Glomerular visceral epithelial cell (primary cell): Measurements from ENCODE around the gene NTNG1.
A peak's percentile ranks its signal among the peaks of the same experiment; 100 is the strongest.
"Not testable (repeated sequence)": the region's sequence is repeated elsewhere in the genome, so short reads cannot be mapped to it uniquely, and the experiment has no call there.

Source experiments
- DNase-seq: peaks from one replicate; pipeline ENCODE4 v3.0.0-alpha.2; 2016; ENCODE audit errors: extremely low spot score

Gene NTNG1

GRCh38 chr1:107140703-107141490 lies at the start of gene NTNG1:
Gene NTNG1, plus strand, starts transcription at chr1:107141039.
- peak; percentile 78 for DNase-seq

DNA sequence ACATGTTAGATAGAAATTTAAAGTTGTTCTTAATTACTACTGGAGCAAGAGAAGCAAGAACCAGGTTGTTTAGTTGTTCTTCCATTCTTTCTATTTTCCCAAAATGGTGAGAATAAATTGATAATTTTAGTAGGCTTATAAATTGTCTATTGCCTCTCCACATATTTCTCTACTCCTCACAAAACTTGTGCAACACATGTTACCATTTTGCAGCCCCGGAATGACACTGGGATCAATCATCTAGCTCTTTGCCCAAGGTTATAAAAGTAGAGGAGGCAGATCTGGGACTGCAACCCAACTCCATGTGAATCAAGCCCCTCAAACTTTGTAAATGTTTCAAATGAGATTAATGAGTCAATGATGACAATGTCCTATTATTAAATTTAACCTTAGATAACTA lies 49.4 kb upstream of the NTNG1 start:
- DNase-seq: no peak

GRCh38 chr1:107093395-107093794 lies 47.4 kb upstream of the NTNG1 start:
- DNase-seq: not testable (repeated sequence)

DNA sequence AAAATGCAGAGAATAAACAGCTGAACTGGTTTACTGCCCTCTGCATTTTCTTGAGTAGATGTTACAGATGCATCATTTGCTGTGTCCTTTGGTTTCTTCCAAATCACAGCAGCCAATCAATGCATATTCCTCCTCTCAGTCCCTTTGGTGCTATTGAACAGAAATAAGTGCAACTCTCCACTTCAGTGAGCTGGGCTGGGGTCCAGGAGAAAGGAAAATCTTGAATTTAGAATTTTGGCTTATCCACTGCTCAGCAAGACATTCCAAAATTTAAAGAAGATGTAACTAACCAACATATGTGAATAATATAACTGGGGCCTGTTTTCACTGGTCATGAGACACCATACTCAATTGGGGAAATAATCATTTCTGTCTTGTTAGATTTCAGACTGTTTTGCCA lies 45.2 kb upstream of the NTNG1 start:
- no peak for DNase-seq

DNA sequence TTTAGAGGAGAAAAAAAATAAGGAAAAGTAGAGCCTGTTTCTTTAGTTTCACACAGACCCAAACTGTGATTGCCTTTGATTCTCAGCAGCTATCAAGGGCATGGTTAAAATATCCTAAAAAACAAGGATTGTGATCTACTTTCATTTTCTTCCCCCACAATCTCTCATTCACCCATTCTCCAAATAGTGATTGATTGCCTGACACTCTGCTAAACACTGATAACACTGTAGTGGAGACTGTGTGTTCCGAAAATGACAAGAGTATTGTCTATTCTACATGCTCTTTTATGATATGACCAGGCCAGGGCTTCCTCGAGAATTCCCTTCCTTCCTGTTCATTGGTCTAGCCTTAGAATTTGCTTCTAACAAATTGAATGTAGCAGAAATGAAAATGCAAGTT lies 44.1 kb upstream of the NTNG1 start:
- no peak for DNase-seq

DNA sequence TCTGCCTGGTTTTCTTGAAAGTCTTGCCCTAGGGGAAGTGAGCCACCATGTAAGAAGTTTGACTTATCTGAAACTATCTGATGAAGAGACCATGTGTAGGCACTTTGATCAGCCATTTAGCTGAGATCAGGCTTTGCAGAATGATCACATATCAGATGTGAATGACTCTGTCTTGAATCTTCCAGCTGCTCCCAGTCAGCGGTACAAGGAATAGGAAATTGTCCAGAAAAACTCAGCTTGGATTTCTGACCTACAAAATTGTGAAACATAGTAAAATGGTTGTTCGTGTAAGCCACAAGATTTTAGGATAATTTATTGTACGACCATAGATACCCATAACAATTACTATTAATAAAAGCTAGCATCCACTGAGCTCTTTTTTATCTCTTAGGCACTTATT lies 41.9 kb upstream of the NTNG1 start:
- no peak for DNase-seq

DNA sequence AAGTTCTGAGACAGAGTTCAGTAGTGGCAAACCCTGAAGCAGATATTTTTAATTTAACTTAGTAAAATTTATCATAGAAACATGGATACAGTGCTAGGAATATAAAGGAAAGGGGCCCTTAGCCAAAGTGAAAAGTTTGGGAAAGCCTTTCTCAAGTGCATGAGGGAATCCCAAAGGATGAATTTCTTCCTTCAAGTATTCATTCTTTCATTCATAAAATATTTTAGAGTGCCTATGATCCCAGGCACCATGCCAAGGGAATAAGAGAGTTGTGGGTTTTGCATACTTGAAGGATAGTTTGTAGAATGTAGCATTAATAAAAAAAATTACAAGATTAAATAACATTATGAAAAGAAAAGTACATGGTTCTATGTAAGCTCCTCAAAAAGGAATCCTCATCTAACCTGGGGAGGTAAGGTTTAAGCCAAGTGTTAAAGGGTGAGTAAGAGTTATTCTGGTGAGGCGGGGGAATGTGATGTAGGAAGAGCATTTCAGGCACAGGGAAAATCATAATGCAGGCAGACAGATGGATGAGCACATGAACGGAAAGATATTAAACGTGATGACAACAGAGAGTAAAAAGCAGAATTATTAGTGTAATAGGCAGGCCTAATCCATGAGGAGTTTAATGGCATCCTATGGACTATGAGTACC lies 40.4 kb upstream of the NTNG1 start:
- no peak for DNase-seq

- DNase-seq: no peak
These were observed 34.9 kb upstream of the NTNG1 start for GRCh38 chr1:107105914-107106313.

GRCh38 chr1:107110326-107110725 lies 30.5 kb upstream of the NTNG1 start:
- DNase-seq: no peak

- DNase-seq: no peak
These were observed 24.5 kb upstream of the NTNG1 start for GRCh38 chr1:107116306-107116790.

- DNase-seq: no peak
These were observed 18.6 kb upstream of the NTNG1 start for GRCh38 chr1:107122225-107122624.

DNA sequence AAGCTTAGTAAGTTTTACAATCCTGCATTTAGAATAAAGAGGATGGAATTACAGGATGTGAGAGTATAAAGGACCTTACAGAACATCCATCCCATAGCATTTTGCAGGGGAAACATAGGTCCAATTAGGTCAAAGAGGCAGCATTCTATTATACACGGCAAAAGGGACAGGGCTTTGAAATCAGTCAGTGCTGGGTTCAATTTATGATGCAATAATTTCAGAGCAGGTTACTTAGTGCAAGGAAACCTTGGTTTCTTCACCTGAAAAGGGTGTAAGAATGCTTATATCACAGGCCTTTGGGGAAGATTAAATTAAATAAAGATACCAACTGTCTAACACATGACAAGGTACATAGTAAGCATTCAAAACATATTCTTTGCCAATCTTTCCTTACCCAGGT lies 17.1 kb upstream of the NTNG1 start:
- no peak for DNase-seq

- peak; percentile 37 for DNase-seq
These were observed 16.1 kb upstream of the NTNG1 start for GRCh38 chr1:107124694-107125093.

- no peak for DNase-seq
These were observed 8.6 kb upstream of the NTNG1 start for GRCh38 chr1:107132195-107132594.

DNA sequence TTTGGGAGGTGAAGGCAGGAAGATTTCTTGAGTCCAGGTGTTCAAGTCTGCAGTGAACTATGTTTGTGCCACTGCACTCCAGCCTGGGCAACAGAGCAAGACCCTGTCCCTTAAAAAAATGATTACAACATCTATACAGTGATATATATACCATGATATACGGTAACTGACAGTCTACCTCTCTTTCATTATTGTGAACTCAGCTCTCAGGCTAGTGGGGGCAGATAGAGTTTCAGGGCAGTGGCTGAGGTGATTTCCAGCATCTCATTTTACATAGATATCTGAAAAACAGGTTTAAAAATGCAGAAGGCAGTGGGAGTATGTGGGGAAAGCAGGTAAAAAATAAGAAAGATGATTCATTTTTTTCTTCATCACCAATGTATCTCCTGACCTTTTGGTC lies 8.1 kb upstream of the NTNG1 start:
- no peak for DNase-seq

- peak; percentile 34 for DNase-seq
These were observed 5.4 kb upstream of the NTNG1 start for GRCh38 chr1:107135463-107135862.

GRCh38 chr1:107138166-107138565 lies 2.7 kb upstream of the NTNG1 start:
- peak; percentile 82 for DNase-seq

DNA sequence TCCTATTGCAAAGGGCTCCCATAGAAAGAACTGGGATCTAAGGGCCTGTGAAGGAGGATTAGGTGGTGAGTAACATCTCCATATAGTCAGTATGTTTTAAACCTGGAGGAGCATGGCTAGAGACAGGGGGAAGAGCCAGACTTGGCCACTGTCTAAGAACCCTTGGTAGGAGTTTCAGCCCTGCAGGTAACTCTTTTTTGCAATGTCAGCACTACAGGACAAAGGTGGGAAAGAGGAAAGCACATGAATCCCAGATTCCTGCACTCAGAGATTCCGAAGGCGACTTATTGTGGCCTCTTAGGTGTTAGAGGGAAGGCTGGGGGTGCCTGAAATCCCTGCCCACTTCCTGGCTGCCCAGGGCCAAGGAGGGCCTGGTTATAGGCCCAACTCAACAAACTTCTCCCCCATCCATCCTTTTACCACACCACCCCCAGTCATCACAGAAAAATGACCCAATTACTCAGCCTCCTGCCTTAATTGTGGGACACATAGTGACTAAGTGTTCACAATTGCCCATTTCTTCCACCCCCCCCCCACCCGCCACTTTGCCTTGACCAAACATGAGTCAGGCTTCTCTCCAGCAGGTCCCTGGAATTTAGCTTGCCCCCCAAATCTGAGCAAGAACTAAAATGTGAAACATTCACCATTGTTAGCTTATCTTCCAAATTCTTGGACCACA lies 1.9 kb upstream of the NTNG1 start:
- DNase-seq: peak; percentile 91

DNA sequence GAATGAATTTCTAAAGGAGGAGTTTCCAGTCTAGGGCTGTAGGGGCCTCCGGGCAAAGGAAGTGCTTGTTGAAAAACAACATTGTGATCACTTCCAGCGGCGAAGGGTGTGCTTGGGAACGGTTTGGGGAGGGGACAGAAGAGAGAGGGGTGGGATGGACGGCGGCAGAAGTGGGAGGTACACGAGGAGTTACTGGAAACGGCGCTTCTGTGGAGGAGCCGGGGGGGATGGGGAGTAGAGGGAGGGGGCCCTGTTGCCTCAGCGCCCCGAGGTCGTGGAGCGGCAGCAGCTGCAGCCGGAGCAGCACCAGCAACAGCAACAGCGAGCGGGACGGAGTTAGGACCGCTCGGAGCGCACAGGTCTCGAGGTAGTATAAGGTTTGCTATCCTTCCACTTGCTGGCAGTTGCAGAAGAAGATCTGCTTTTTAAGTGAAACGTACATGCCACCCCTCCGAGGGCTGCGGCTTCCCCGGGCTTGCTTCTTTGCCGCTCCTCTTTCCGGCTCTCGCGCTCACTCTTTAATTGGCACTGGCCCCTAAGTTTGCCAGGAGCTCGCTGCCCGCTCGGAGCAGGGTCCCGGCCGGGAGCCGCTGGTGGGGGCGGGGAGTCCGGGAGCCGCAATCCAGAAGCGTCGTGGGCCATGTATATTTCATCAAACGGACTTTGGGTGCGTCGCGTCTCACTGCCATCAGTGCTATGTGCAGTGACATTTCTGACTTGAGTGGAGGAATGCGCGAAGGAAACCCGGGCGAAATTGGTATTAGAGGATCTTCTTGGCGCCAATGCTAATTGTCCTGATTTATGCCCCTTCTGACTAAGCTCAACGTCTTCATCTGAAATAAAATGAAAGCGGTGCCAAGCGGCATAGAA lies 771 bp upstream of the NTNG1 start:
- DNase-seq: peak; percentile 88

- DNase-seq: peak; percentile 55
These were observed 770 bp downstream of the NTNG1 start for GRCh38 chr1:107141491-107142126.

- DNase-seq: peak; percentile 76
These were observed 1.3 kb downstream of the NTNG1 start for GRCh38 chr1:107142140-107142542.
